Endodermal cell (in vitro differentiated cells): ENCODE results near the gene AMOTL2. TPM values are rescaled to one million over a fixed set of nuclear protein-coding genes. Genes with fewer than 3 reads are reported as not detected.

Experiments
- DNase-seq: peaks from one replicate; pipeline ENCODE4 v3.0.0-alpha.2; 2017
- H3K27ac ChIP-seq: 2 replicates; pipeline ENCODE4 v1.5.1; 2013; ENCODE audit warnings: mild to moderate bottlenecking, low read depth, low read length, moderate library complexity
- H3K27me3 ChIP-seq: 2 replicates; pipeline ENCODE4 v1.6.1; 2013; ENCODE audit warnings: mild to moderate bottlenecking, low read length, moderate library complexity; ENCODE audit not compliant: insufficient read depth, control insufficient read depth, poor library complexity, severe bottlenecking
- H3K36me3 ChIP-seq: 2 replicates; pipeline ENCODE4 v1.7.0; 2013; ENCODE audit warnings: mild to moderate bottlenecking, low read length, moderate library complexity; ENCODE audit not compliant: control insufficient read depth, insufficient read depth
- H3K4me1 ChIP-seq: one replicate; pipeline ENCODE4 v1.7.0; 2013; ENCODE audit warnings: low read length; ENCODE audit not compliant: control insufficient read depth, insufficient read depth
- H3K4me3 ChIP-seq: 2 replicates; pipeline ENCODE4 v1.5.1; 2013; ENCODE audit warnings: mild to moderate bottlenecking, low read length, moderate library complexity
- H3K9ac ChIP-seq: 2 replicates; pipeline ENCODE4 v1.6.1; 2013; ENCODE audit warnings: mild to moderate bottlenecking, low read length, moderate library complexity; ENCODE audit not compliant: poor library complexity, severe bottlenecking; ENCODE audit errors: extremely low read depth
- H3K9me3 ChIP-seq: 2 replicates; pipeline ENCODE4 v1.6.1; 2013; ENCODE audit warnings: mild to moderate bottlenecking, low read length, moderate library complexity; ENCODE audit not compliant: control insufficient read depth
- H3K27ac Mint-ChIP-seq: 2 replicates; pipeline ENCODE4 v1.8.0; 2020; ENCODE audit warnings: mixed read lengths
- H3K27me3 Mint-ChIP-seq: 2 replicates; pipeline ENCODE4 v1.8.0; 2021; ENCODE audit warnings: mild to moderate bottlenecking, mixed read lengths; ENCODE audit not compliant: insufficient read depth
- H3K36me3 Mint-ChIP-seq: 2 replicates; pipeline ENCODE4 v1.8.0; 2020; ENCODE audit warnings: low read depth, mixed read lengths
- H3K4me1 Mint-ChIP-seq: 2 replicates; pipeline ENCODE4 v1.8.0; 2020; ENCODE audit warnings: mixed read lengths
- H3K4me3 Mint-ChIP-seq: 2 replicates; pipeline ENCODE4 v1.8.0; 2020; ENCODE audit warnings: mild to moderate bottlenecking, moderate library complexity, mixed read lengths
- H3K9me3 Mint-ChIP-seq: 2 replicates; pipeline ENCODE4 v1.8.0; 2020; ENCODE audit warnings: mild to moderate bottlenecking, mixed read lengths
- CTCF ChIP-seq: fragments of 200-600 bp; sonication (generic); conservative IDR thresholded peaks from 2 replicates; pipeline ENCODE4 v1.5.0; 2021; ENCODE audit warnings: antibody characterized with exemption, mild to moderate bottlenecking
- WGBS, 2 experiments: methylation state at CpG; one replicate each; pipeline versions ENCODE4 v1.1.5 to v1.1.7; 2013; ENCODE audit warnings: missing lambda C conversion rate in 2 of 2, mixed read lengths in 1 of 2; ENCODE audit not compliant: insufficient coverage in 1 of 2, insufficient read length in 1 of 2; 5-methylcytosine and 5-hydroxymethylcytosine counted together
- total RNA-seq, 2 donors: library from RNA; stranded (reverse); fragmentation: NEBNext Ultra II Directional in 1 of 2; extraction: Animal tissue kit (Norgen Biotek cat#: 25700) in 1 of 2; gene quantifications; 2 replicates in 1 of 2; 3 replicates in 1 of 2; pipeline ENCODE4 v1.2.1, GENCODE V29; 2021

AMOTL2 gene
- total RNA-seq, 2 donors from 2014 or later: 109 to 153 TPM

- 93 to 94% methylated on average over 9 to 15 of the region's 15 CpGs for WGBS, 2 experiments
- no peaks in the 10 kb centered on the region for H3K27me3 ChIP-seq
Observed at GRCh38 chr3:134366928-134367811, 7.1 kb downstream of the AMOTL2 start.

DNA sequence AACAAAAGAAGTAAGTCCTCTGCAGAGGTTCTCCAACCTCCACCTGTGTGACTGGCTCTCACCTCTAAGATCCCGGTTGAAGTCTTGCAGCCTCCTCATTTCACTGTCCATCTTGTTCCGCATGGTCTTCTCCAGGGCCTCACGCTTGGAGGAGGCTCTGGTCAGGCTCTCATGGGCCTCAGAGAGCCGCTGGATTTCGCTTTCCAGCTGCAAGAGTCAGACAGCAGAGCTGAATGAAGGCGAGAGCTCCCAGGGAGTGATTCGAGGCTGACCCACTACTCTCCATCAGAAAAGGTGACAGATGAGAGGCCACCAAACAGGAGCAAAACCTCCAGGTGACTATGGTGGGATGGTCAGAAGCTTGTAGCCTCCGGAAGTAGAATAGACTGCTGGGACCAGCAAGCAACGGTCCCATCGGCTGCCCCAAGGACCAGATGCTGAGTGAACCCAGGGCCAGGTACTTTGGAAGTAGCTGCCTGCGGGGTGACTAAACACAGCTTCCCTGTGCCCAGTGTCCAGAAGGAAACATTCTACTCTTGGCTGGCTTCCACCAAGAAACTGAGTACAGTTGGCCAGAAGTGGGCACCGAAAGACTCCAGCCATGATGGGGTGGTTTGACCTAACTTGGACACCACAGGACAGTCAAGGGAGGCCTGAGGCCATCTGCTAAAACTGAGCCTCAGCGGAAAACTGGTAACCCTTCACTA is 7.9 kb downstream of the AMOTL2 start:
- H3K9ac ChIP-seq: no peak overlapping the region
- H3K36me3 Mint-ChIP-seq: peaks cover 81% of the 10 kb centered on the region
- peak overlapping the region; percentile 34 for H3K27ac ChIP-seq
- WGBS, 2 experiments: 94 to 97% methylated on average over 13 of the region's 13 CpGs
- H3K9me3 Mint-ChIP-seq: no peaks in the 10 kb centered on the region
- no peaks in the 10 kb centered on the region for H3K27me3 Mint-ChIP-seq
- peak; percentile 54 for DNase-seq
- no peaks in the 10 kb centered on the region for H3K27me3 ChIP-seq
- H3K4me1 ChIP-seq: peaks cover 72% of the 10 kb centered on the region
- H3K4me3 ChIP-seq: no peak overlapping the region
- H3K27ac Mint-ChIP-seq: peak overlapping the region; percentile 66
- peaks cover 65% of the 10 kb centered on the region for H3K4me1 Mint-ChIP-seq
- H3K9me3 ChIP-seq: no peaks in the 10 kb centered on the region
- TF ChIP-seq CTCF: no peak
- peaks cover 96% of the 10 kb centered on the region for H3K36me3 ChIP-seq
- H3K4me3 Mint-ChIP-seq: no peak overlapping the region

More at GRCh38 chr3:134366928-134367811, 7.1 kb downstream of the AMOTL2 start:
- no peak overlapping the region for H3K4me3 ChIP-seq
- Mint-ChIP-seq H3K4me3 (no peak overlapping the region), H3K27me3 (no peaks in the 10 kb centered on the region), H3K9me3 (no peaks in the 10 kb centered on the region), H3K4me1 (peaks cover 73% of the 10 kb centered on the region), H3K27ac (peak overlapping the region; percentile 35), H3K36me3 (peaks cover 83% of the 10 kb centered on the region)
- peak; percentile 58 for TF ChIP-seq CTCF
- H3K9ac ChIP-seq: no peak overlapping the region
- peaks cover 75% of the 10 kb centered on the region for H3K4me1 ChIP-seq
- peaks cover 91% of the 10 kb centered on the region for H3K36me3 ChIP-seq
- no peaks in the 10 kb centered on the region for H3K9me3 ChIP-seq
- peak; percentile 75 for DNase-seq
- H3K27ac ChIP-seq: peak overlapping the region; percentile 66

GRCh38 chr3:134365766-134366065 is 8.5 kb downstream of the AMOTL2 start:
- Histone ChIP-seq H3K4me3 (peak overlapping the region; percentile 22), H3K36me3 (peaks cover 96% of the 10 kb centered on the region), H3K9ac (no peak overlapping the region), H3K27me3 (no peaks in the 10 kb centered on the region), H3K4me1 (peaks cover 65% of the 10 kb centered on the region), H3K27ac (peak overlapping the region; percentile 15), H3K9me3 (no peaks in the 10 kb centered on the region)
- WGBS, 2 experiments: 83 to 92% methylated on average over 1 to 4 of the region's 4 CpGs
- Mint-ChIP-seq H3K27ac (no peak overlapping the region), H3K4me1 (peaks cover 61% of the 10 kb centered on the region), H3K27me3 (no peaks in the 10 kb centered on the region), H3K9me3 (no peaks in the 10 kb centered on the region), H3K4me3 (peak overlapping the region; percentile 44), H3K36me3 (peaks cover 76% of the 10 kb centered on the region)
- TF ChIP-seq CTCF: no peak
- DNase-seq: peak; percentile 64
